PC-9 (cell line): ENCODE data around the gene ADAMTS13. TPM values are rescaled to one million over a fixed set of nuclear protein-coding genes. Genes with fewer than 3 reads are reported as not detected.

Experiments used
- BruUV-seq: library from RNA; stranded (reverse); fragments of 400-500 nt; replicated peaks from 2 replicates; lab custom pipeline; 2021; lab: Mats Ljungman, UMichigan
- CTCF ChIA-PET: fragments of 300-600 bp; sonication (Branson Sonifier 250); formaldehyde crosslinking; loops from one replicate; lab custom pipeline; 2022; ENCODE audit warnings: antibody characterized with exemption; lab: Charles Lee
- POLR2A ChIA-PET: fragments of 300-600 bp; sonication (Branson Sonifier 250); formaldehyde crosslinking; loops from one replicate; lab custom pipeline; 2022; ENCODE audit warnings: antibody characterized with exemption; ENCODE audit not compliant: unreplicated experiment; lab: Charles Lee
- DNase-seq, 2 experiments: peaks; one replicate each; pipeline versions ENCODE4 v3.0.0 to v3.0.0-alpha.2; 2015 to 2022; ENCODE audit warnings: mixed read lengths in 1 of 2
- H2AFZ ChIP-seq: fragments of 200-600 bp; sonication (generic); 2 replicates; pipeline ENCODE4 v1.8.1; 2017; ENCODE audit warnings: antibody characterized with exemption
- H3F3A ChIP-seq: fragments of 200-600 bp; sonication (generic); 2 replicates; pipeline ENCODE4 v1.8.1; 2017; ENCODE audit warnings: antibody characterized with exemption, mild to moderate bottlenecking, low read depth; ENCODE audit not compliant: insufficient read depth
- H3K27ac ChIP-seq: fragments of 200-600 bp; sonication (generic); 2 replicates; pipeline ENCODE4 v1.6.1; 2016; ENCODE audit warnings: mixed run types
- H3K27me3 ChIP-seq: fragments of 200-600 bp; sonication (generic); 2 replicates; pipeline ENCODE4 v1.6.1; 2016; ENCODE audit warnings: low read depth, mixed run types; ENCODE audit not compliant: insufficient read depth
- H3K36me3 ChIP-seq: fragments of 200-600 bp; sonication (generic); 2 replicates; pipeline ENCODE4 v1.6.1; 2016; ENCODE audit warnings: low read depth, mixed run types
- H3K4me1 ChIP-seq: fragments of 200-600 bp; sonication (generic); replicated peaks from 2 replicates; pipeline ENCODE4 v1.6.1; 2016; ENCODE audit warnings: mixed run types; ENCODE audit not compliant: insufficient read depth
- H3K4me2 ChIP-seq: fragments of 200-600 bp; sonication (generic); 2 replicates; pipeline ENCODE4 v1.6.1; 2017; ENCODE audit warnings: mixed run types
- H3K4me3 ChIP-seq: fragments of 200-600 bp; sonication (generic); 2 replicates; pipeline ENCODE4 v1.6.1; 2016; ENCODE audit warnings: mixed run types
- H3K79me2 ChIP-seq: fragments of 200-600 bp; sonication (generic); 2 replicates; pipeline ENCODE4 v1.6.1; 2017; ENCODE audit warnings: low read depth, mixed run types
- H3K9me2 ChIP-seq: fragments of 200-600 bp; sonication (generic); 2 replicates; pipeline ENCODE4 v1.8.1; 2017; ENCODE audit warnings: mild to moderate bottlenecking; ENCODE audit not compliant: insufficient read depth
- H3K9me3 ChIP-seq: fragments of 200-600 bp; sonication (generic); 2 replicates; pipeline ENCODE4 v1.8.1; 2016; ENCODE audit warnings: low read depth; ENCODE audit not compliant: insufficient read depth
- H4K20me1 ChIP-seq: fragments of 200-600 bp; sonication (generic); 2 replicates; pipeline ENCODE4 v1.8.1; 2017; ENCODE audit not compliant: insufficient read depth
- CTCF ChIP-seq: fragments of 200-600 bp; sonication (generic); conservative IDR thresholded peaks from 2 replicates; pipeline ENCODE4 v1.6.1; 2017; ENCODE audit warnings: mixed run types, antibody characterized with exemption, mild to moderate bottlenecking, moderate library complexity
- EZH2 ChIP-seq: fragments of 200-600 bp; sonication (generic); IDR thresholded peaks from 2 replicates; pipeline ENCODE4 v1.8.0; 2017; ENCODE audit warnings: antibody characterized with exemption, low read depth
- intact Hi-C: fragments of 100-400 bp; cut with micrococcal nuclease; formaldehyde crosslinking; loops from one replicate; pipeline ENCODE4 v1.10.0; 2022; ENCODE audit not compliant: unreplicated experiment
- total RNA-seq: library from RNA; stranded (reverse); gene quantifications from 2 replicates; pipeline ENCODE4 v1.2.3, GENCODE V29; 2021

Gene ADAMTS13
- total RNA-seq, 1 experiment from 2014 or later, result 7.1 TPM

- ChIA-PET POLR2A (no interaction called here), CTCF (no interaction called here)
- Histone ChIP-seq H4K20me1 (no peaks in the 10 kb centered on the region; the same call in 1 of the 2 replicates), H3K4me1 (peaks cover 13% of the 10 kb centered on the region; the same call in 1 of the 2 replicates), H3K27ac (no peak overlapping the region), H3F3A (no peaks in the 10 kb centered on the region; the same call in 1 of the 2 replicates), H3K79me2 (no peaks in the 10 kb centered on the region), H2AFZ (no peak overlapping the region), H3K4me2 (no peak overlapping the region), H3K4me3 (no peak overlapping the region), H3K36me3 (no peaks in the 10 kb centered on the region), H3K9me2 (no peaks in the 10 kb centered on the region), H3K9me3 (no peaks in the 10 kb centered on the region), H3K27me3 (no peaks in the 10 kb centered on the region)
- TF ChIP-seq EZH2, result no peak
- no peak for TF ChIP-seq CTCF
- BruUV-seq, result no TSS peak
- intact Hi-C loops, result no loop called here
- no peak for DNase-seq
These were observed 53.3 kb downstream of the ADAMTS13 start for GRCh38 chr9:133475292-133476012.

GRCh38 chr9:133476036-133476931 lies 54.1 kb downstream of the ADAMTS13 start:
- Histone ChIP-seq H4K20me1 (no peaks in the 10 kb centered on the region), H2AFZ (no peak overlapping the region), H3K79me2 (no peaks in the 10 kb centered on the region), H3K4me1 (peaks cover 17% of the 10 kb centered on the region), H3K27ac (no peak overlapping the region), H3K4me3 (no peak overlapping the region), H3K9me3 (no peaks in the 10 kb centered on the region), H3K9me2 (no peaks in the 10 kb centered on the region), H3K36me3 (no peaks in the 10 kb centered on the region), H3F3A (no peaks in the 10 kb centered on the region; the same call in 1 of the 2 replicates), H3K4me2 (no peak overlapping the region), H3K27me3 (no peaks in the 10 kb centered on the region)
- POLR2A ChIA-PET, result no interaction called here
- DNase-seq, result no peak
- CTCF ChIA-PET, result no interaction called here
- TF ChIP-seq EZH2 (no peak), CTCF (no peak)
- no TSS peak for BruUV-seq
- intact Hi-C loops, result no loop called here

GRCh38 chr9:133476941-133477340 lies 54.8 kb downstream of the ADAMTS13 start:
- no peaks in the 10 kb centered on the region for H3K9me2 ChIP-seq
- ChIA-PET CTCF (no interaction called here), POLR2A (no interaction called here)
- no peaks in the 10 kb centered on the region for H3K9me3 ChIP-seq
- no TSS peak for BruUV-seq
- DNase-seq, result no peak
- no peaks in the 10 kb centered on the region for H3K27me3 ChIP-seq
- peaks cover 21% of the 10 kb centered on the region for H3K4me1 ChIP-seq
- no peak overlapping the region; the same call in 1 of the 2 replicates for H3K4me2 ChIP-seq
- TF ChIP-seq CTCF (no peak), EZH2 (no peak)
- intact Hi-C loops, result no loop called here
- no peaks in the 10 kb centered on the region for H4K20me1 ChIP-seq
- peaks cover 4% of the 10 kb centered on the region; the same call in 1 of the 2 replicates for H3F3A ChIP-seq
- no peak overlapping the region for H3K4me3 ChIP-seq
- no peak overlapping the region for H2AFZ ChIP-seq
- H3K36me3 ChIP-seq, result no peaks in the 10 kb centered on the region
- no peak overlapping the region for H3K27ac ChIP-seq
- H3K79me2 ChIP-seq, result no peaks in the 10 kb centered on the region
